ENCODE results near the gene DMPK.

GRCh38 chr19:45754323-45754722 is 28.0 kb downstream of the DMPK start:
- TF ChIP-seq, protein P1, sequence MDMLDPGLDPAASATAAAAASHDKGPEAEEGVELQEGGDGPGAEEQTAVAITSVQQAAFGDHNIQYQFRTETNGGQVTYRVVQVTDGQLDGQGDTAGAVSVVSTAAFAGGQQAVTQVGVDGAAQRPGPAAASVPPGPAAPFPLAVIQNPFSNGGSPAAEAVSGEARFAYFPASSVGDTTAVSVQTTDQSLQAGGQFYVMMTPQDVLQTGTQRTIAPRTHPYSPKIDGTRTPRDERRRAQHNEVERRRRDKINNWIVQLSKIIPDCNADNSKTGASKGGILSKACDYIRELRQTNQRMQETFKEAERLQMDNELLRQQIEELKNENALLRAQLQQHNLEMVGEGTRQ (IDR thresholded peaks at IDR 0.05; ENCODE audit: low read depth, low read length): no peak
- TF ChIP-seq, protein P2, sequence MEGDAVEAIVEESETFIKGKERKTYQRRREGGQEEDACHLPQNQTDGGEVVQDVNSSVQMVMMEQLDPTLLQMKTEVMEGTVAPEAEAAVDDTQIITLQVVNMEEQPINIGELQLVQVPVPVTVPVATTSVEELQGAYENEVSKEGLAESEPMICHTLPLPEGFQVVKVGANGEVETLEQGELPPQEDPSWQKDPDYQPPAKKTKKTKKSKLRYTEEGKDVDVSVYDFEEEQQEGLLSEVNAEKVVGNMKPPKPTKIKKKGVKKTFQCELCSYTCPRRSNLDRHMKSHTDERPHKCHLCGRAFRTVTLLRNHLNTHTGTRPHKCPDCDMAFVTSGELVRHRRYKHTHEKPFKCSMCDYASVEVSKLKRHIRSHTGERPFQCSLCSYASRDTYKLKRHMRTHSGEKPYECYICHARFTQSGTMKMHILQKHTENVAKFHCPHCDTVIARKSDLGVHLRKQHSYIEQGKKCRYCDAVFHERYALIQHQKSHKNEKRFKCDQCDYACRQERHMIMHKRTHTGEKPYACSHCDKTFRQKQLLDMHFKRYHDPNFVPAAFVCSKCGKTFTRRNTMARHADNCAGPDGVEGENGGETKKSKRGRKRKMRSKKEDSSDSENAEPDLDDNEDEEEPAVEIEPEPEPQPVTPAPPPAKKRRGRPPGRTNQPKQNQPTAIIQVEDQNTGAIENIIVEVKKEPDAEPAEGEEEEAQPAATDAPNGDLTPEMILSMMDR (conservative IDR thresholded peaks at IDR 0.05; ENCODE audit: low read depth, low read length): no peak
- TF ChIP-seq POLR2A (IDR thresholded peaks at IDR 0.05; ENCODE audit: low read depth, low read length) (no peak), RFX5 (IDR thresholded peaks at IDR 0.05; ENCODE audit: low read depth, low read length) (no peak), MXI1 (IDR thresholded peaks at IDR 0.05; ENCODE audit: borderline replicate concordance, low read depth, low read length) (no peak), MAZ (IDR thresholded peaks at IDR 0.05; ENCODE audit: borderline replicate concordance, low read depth, low read length) (no peak), BHLHE40 (IDR thresholded peaks at IDR 0.05; ENCODE audit: low read depth, low read length) (no peak)
